Stimulated activated naive B cell treated with anti-CD40 and anti-IgM and Interleukin-4, amounts not matched to agents 10 μg/mL and 1 μg/mL and 100 μg/mL, for 72 hours (primary cell): ENCODE data around the gene TUBA4A.
A peak's percentile ranks its signal among the peaks of the same experiment; 100 is the strongest.
"Not testable (repeated sequence)": the region's sequence is repeated elsewhere in the genome, so short reads cannot be mapped to it uniquely, and the experiment has no call there.

Experiments used
- ATAC-seq, 2 donors: fragments of 150-1000 bp; cut with Tn5 transposase; replicated peaks; 2 replicates each; pipeline ENCODE4 v1.10.0; 2021; ENCODE audit warnings: moderate library complexity in 1 of 2
- DNase-seq: peaks from one replicate; pipeline ENCODE4 v3.0.0; 2021
- H3K27ac Mint-ChIP-seq: one replicate; pipeline ENCODE4 v1.8.0; 2022; ENCODE audit warnings: mild to moderate bottlenecking, mixed read lengths
- H3K27me3 Mint-ChIP-seq, 2 donors: one replicate each; pipeline ENCODE4 v1.8.0; 2022; ENCODE audit warnings: mixed read lengths in 2 of 2
- H3K36me3 Mint-ChIP-seq, 2 donors: one replicate each; pipeline ENCODE4 v1.8.0; 2022; ENCODE audit warnings: mixed read lengths in 2 of 2, mild to moderate bottlenecking in 1 of 2
- H3K4me1 Mint-ChIP-seq, 2 donors: one replicate each; pipeline ENCODE4 v1.8.0; 2022; ENCODE audit warnings: mixed read lengths in 2 of 2, mild to moderate bottlenecking in 1 of 2
- H3K4me3 Mint-ChIP-seq, 2 donors: one replicate each; pipeline ENCODE4 v1.8.0; 2022; ENCODE audit warnings: mild to moderate bottlenecking in 2 of 2, mixed read lengths in 2 of 2, moderate library complexity in 1 of 2
- H3K9me3 Mint-ChIP-seq, 2 donors: one replicate each; pipeline ENCODE4 v1.8.0; 2022; ENCODE audit warnings: mixed read lengths in 2 of 2, mild to moderate bottlenecking in 1 of 2

Gene TUBA4A

DNA sequence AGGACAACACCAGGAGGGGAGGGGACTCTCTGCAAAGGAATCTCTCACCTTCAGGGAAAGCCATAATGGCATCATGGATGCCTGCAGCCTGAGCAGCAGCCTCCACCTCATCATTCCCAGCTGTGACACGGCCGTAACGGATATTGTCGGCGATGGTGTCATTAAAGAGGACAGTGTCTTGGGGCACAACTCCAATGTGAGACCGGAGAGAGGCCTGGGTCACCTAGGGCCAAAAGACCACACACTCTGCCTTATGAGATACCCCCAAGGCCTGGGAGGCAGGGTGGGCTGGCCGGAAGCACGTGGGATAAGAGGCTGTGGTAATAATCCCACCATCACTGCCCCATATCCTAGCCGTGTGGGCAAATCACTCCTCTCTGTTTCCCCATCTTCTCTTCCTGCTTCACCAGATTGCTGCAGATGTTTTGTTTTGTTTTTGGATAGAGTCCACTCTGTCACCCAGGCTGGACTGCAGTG is 42.8 kb downstream of the TUBA4A start:
- DNase-seq: no peak
- Mint-ChIP-seq H3K36me3 (peaks cover 42 to 44% of the 10 kb centered on the region in 2 donors), H3K4me3 (no peak overlapping the region), H3K4me1 (peaks cover 25 to 41% of the 10 kb centered on the region in 2 donors), H3K27ac (peak overlapping the region; percentile 87), H3K9me3 (no peaks in the 10 kb centered on the region), H3K27me3 (no peaks in the 10 kb centered on the region)
- ATAC-seq: no peak

- Mint-ChIP-seq H3K4me1 (peaks cover 24 to 39% of the 10 kb centered on the region in 2 donors), H3K9me3 (no peaks in the 10 kb centered on the region), H3K27me3 (no peaks in the 10 kb centered on the region), H3K27ac (peak overlapping the region; percentile 73), H3K36me3 (peaks cover 40 to 42% of the 10 kb centered on the region in 2 donors), H3K4me3 (no peak overlapping the region)
- ATAC-seq: no peak
- DNase-seq: no peak
Observed at GRCh38 chr2:219210196-219210885, 43.4 kb downstream of the TUBA4A start.

DNA sequence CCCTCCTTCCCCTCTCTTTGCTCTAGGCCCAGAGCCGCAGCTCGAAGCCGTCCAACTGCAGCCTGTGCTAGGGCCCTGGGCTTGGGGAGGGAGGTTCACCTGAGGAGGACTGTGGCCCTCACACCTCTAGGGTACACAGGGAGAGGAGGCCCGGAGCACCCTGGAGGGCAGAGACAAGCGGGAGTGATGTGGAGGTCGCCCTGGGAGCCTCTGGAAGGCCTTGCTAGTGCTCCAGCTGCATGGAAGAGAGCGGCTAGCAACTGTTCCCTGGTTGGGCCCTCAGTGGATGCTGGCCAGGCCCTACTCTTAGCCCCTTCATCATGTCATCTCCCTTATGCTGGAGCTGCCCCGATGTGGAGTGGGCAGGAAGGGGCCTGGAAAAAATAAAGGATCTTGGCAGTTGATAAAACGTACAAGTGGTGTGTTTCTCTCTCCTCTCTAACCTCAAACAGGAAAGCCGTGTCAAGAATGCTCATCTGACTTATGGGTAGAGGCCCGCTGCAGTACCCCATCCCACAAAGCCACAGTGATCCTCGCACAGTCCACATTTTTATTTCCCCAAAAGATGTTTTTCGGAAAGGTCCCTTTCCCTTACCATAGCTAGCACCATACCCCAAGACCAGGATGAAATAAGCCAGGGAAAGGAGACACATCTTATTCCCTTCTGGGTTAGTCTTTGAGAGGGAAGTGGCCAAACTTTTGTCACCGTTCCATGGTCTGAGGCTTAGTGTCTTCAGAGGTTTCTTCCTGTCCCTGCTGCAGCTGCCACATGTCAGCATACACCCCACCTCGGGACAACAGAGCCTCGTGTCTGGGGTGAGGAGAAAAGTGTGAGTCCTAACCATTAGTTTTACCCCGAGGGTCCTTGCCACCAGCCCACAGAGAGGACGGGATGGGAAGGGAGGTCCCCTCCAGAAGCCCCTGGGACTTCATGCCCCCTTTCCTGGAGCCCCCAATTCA is 44.2 kb downstream of the TUBA4A start:
- Mint-ChIP-seq H3K27me3 (no peaks in the 10 kb centered on the region), H3K4me3 (no peak overlapping the region), H3K27ac (peak overlapping the region; percentile 83), H3K9me3 (peaks cover 0 to under 1% of the 10 kb centered on the region in 2 donors), H3K36me3 (peaks cover 37% of the 10 kb centered on the region in 2 donors), H3K4me1 (peaks cover 21 to 39% of the 10 kb centered on the region in 2 donors)
- DNase-seq (no peak), ATAC-seq (no peak)

GRCh38 chr2:219207884-219208740 is 45.6 kb downstream of the TUBA4A start:
- Mint-ChIP-seq H3K36me3 (peaks cover 27% of the 10 kb centered on the region in 2 donors), H3K4me1 (peaks cover 21 to 39% of the 10 kb centered on the region in 2 donors), H3K27me3 (no peaks in the 10 kb centered on the region), H3K9me3 (peaks cover 0 to 2% of the 10 kb centered on the region in 2 donors), H3K4me3 (peak overlapping the region; percentile 76 to 90), H3K27ac (peak overlapping the region; percentile 31)
- no peak for ATAC-seq
- DNase-seq: no peak

DNA sequence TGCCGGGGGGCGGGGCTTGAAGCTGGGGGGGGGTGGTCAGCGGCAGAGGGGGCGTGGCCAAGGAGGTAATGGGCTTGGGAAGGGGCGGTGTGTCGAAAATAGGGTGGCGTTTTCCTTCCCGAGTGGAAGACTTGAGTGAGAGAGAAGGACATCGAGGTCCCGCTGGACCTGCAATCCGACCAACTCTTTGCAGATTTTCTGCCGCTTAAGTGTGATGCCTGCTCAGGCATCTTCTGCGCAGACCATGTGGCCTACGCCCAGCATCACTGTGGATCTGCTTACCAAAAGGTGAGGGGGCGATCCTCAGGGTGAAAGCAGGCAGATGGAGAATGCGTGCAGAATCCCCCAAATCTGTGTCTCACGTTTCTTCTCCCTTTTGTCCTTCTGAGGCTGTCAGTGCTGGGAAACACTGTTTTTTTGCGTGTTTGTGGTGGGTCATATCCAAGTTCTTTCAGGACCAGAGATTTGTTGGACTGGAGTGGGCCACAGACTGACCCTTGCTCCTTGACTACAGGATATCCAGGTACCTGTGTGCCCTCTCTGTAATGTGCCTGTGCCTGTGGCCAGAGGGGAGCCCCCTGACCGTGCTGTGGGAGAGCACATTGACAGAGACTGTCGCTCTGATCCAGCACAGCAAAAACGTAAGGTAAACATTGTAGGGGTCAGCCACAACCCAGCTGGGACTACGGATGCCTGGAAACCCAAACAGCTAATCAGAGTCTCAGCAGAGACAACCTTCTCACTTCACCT is 46.4 kb downstream of the TUBA4A start:
- ATAC-seq (no peak), DNase-seq (no peak)
- no peaks in the 10 kb centered on the region for H3K27me3 Mint-ChIP-seq
- H3K4me3 Mint-ChIP-seq: peak overlapping the region; percentile 76 to 90
- H3K4me1 Mint-ChIP-seq: peaks cover 21 to 37% of the 10 kb centered on the region in 2 donors
- peaks cover 22 to 26% of the 10 kb centered on the region in 2 donors for H3K36me3 Mint-ChIP-seq
- peaks cover 0 to 2% of the 10 kb centered on the region in 2 donors for H3K9me3 Mint-ChIP-seq
- peak overlapping the region; percentile 11 for H3K27ac Mint-ChIP-seq

DNA sequence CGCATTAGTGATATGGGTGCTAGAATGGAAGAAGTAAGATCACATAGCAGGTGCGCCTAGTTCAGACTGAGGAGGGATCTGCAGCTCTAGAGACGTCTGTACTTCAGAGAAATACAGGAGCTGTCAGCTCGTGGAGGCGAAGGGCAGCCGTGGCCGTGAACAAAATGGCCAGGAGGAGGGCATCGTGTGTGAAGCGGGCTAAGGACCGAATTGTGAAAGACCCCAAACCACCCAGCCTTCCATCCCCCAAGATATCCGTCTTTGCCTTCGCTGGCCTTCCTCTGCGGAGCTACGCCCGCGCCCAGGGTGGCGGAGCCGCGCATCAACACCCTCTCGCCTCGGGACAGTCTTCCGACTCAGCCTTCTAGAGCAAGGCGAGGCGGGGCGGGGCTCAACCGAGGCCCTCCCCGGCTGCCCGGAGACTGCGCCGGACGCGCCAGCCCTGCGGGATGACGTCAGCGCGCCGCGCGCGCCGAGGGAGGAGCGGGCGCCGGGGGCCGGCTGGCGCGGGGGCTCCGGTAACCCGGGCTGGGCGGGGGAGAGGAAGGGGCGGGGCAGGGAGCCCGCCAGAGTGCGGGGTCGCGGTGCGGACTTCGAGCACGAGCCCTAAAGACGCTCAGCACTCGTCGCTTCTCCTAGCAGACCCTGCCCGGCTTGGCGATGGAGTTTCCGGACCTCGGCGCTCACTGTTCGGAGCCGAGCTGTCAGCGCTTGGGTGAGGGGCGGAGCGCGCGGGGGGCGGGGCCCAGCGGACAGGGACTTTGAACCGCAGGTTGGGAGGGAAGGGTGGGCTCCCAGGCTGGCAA is 47.2 kb downstream of the TUBA4A start, which contains the start of gene ZFAND2B:
ZFAND2B (plus strand) TSS at position 455 of the 806 bp plus-strand sequence; CDS start at position 661, 206 bp downstream.
- H3K9me3 Mint-ChIP-seq: peaks cover 0 to 2% of the 10 kb centered on the region in 2 donors
- ATAC-seq (peak; percentile 96 to 97), DNase-seq (peak; percentile 94)
- H3K27ac Mint-ChIP-seq: peak within 1 kb of the TSS; percentile 97
- peaks cover 15 to 19% of the 10 kb centered on the region in 2 donors for H3K36me3 Mint-ChIP-seq
- peaks cover 21 to 29% of the 10 kb centered on the region in 2 donors for H3K4me1 Mint-ChIP-seq
- no peaks in the 10 kb centered on the region for H3K27me3 Mint-ChIP-seq
- H3K4me3 Mint-ChIP-seq: peak within 1 kb of the TSS; percentile 76 to 90

GRCh38 chr2:219205981-219206327 is 47.8 kb downstream of the TUBA4A start:
- Mint-ChIP-seq H3K9me3 (peaks cover 0 to 2% of the 10 kb centered on the region in 2 donors), H3K27ac (peak overlapping the region; percentile 97), H3K4me3 (peak overlapping the region; percentile 76 to 90), H3K27me3 (no peaks in the 10 kb centered on the region), H3K4me1 (peaks cover 21 to 24% of the 10 kb centered on the region in 2 donors), H3K36me3 (peaks cover 12 to 17% of the 10 kb centered on the region in 2 donors)
- DNase-seq: no peak
- no peak for ATAC-seq

DNA sequence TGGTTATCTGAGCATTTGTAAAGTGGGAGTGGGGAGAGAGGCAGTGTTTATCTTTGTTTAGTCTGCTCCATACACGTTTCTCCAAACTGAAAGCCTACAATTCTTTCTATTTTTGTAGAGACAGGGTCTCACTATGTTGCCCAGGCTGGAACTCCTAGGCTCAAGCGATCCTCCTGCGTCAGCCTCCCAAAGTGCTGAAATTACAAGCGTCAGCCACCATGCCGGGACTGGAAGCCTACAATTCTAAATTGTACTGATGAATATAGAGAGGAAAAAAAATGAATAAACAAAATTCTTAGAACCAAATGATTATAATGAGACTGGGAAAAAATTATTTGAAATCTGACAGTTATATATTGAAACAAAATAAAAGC is 48.6 kb downstream of the TUBA4A start:
- DNase-seq (no peak), ATAC-seq (no peak)
- Mint-ChIP-seq H3K27ac (no peak overlapping the region), H3K36me3 (peaks cover 9 to 13% of the 10 kb centered on the region in 2 donors), H3K4me1 (peaks cover 21 to 24% of the 10 kb centered on the region in 2 donors), H3K27me3 (no peaks in the 10 kb centered on the region), H3K4me3 (peak overlapping the region; percentile 17 to 43), H3K9me3 (peaks cover 0 to 2% of the 10 kb centered on the region in 2 donors)

GRCh38 chr2:219204425-219205164 is 49.1 kb downstream of the TUBA4A start:
- no peak for DNase-seq
- Mint-ChIP-seq H3K4me1 (peaks cover 21 to 24% of the 10 kb centered on the region in 2 donors), H3K27ac (peak overlapping the region; percentile 65), H3K4me3 (no peak overlapping the region), H3K36me3 (peaks cover 9% of the 10 kb centered on the region in 2 donors), H3K9me3 (peaks cover 0 to 2% of the 10 kb centered on the region in 2 donors), H3K27me3 (peaks cover under 1 to 2% of the 10 kb centered on the region in 2 donors)
- no peak for ATAC-seq

GRCh38 chr2:219201331-219201730 is 52.4 kb downstream of the TUBA4A start:
- H3K9me3 Mint-ChIP-seq, H3K36me3 Mint-ChIP-seq, H3K27ac Mint-ChIP-seq, DNase-seq, H3K4me3 Mint-ChIP-seq, H3K4me1 Mint-ChIP-seq, ATAC-seq: not testable (repeated sequence)
- H3K27me3 Mint-ChIP-seq: peaks cover 12 to 13% of the 10 kb centered on the region in 2 donors

DNA sequence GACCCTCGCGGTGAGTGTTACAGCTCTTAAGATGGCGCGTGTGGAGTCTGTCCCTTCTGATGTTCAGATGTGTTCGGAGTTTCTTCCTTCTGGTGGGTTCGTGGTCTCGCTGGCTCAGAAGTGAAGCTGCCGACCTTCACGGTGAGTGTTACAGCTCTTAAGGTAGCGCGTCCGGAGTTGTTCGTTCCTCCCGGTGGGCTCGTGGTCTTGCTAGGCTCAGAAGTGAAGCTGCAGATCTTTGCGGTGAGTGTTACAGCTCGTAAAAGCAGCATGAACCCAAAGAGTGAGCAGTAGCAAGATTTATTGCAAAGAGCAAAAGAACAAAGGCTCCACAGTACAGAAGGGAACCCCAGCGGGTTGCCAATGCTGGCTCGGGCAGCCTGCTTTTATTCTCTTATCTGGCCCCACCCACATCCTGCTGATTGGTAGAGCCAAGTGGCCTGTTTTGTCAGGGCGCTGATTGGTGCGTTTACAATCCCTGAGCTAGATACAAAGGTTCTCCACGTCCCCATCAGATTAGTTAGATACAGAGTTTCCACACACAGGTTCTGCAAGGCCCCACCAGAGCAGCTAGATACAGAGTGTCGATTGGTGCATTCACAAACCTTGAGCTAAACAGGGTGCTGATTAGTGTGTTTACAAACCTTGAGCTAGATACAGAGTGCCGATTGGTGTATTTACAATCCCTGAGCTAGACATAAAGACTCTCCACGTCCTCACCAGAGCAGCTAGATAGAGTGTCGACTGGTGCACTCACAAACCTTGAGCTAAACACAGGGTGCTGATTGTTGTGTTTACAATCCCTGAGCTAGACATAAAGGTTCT is 53.0 kb downstream of the TUBA4A start:
- H3K9me3 Mint-ChIP-seq, H3K27ac Mint-ChIP-seq, ATAC-seq, H3K36me3 Mint-ChIP-seq, H3K4me1 Mint-ChIP-seq, H3K4me3 Mint-ChIP-seq, DNase-seq: not testable (repeated sequence)
- peaks cover 12 to 13% of the 10 kb centered on the region in 2 donors for H3K27me3 Mint-ChIP-seq
